PC-3 (cell line): ENCODE measurements around the gene GAMT. TPM values are rescaled to one million over a fixed set of nuclear protein-coding genes. Genes with fewer than 3 reads are reported as not detected.

Experiments
- ATAC-seq: fragments of 200-7000 bp; cut with Tn5 transposase; 2 replicates; pipeline ENCODE4 v1.9.1; 2020; ENCODE audit warnings: mild to moderate bottlenecking, moderate library complexity
- BruUV-seq: library from RNA; stranded (reverse); fragments of 400-500 nt; replicated peaks from 2 replicates; lab custom pipeline; 2021; lab: Mats Ljungman, UMichigan
- CTCF ChIA-PET: fragments of 300-600 bp; sonication (Branson Sonifier 250); formaldehyde crosslinking; loops from one replicate; lab custom pipeline; 2022; ENCODE audit warnings: antibody characterized with exemption; lab: Charles Lee
- POLR2A ChIA-PET: fragments of 300-600 bp; sonication (Branson Sonifier 250); formaldehyde crosslinking; loops from one replicate; lab custom pipeline; 2022; ENCODE audit warnings: antibody characterized with exemption; ENCODE audit not compliant: unreplicated experiment; lab: Charles Lee
- DNase-seq: peaks from one replicate; pipeline ENCODE4 v3.0.0-alpha.2; 2015
- H2AFZ ChIP-seq: fragments of 300-600 bp; sonication (generic); 2 replicates; pipeline ENCODE4 v1.6.0; 2016; ENCODE audit warnings: antibody characterized with exemption, low read length
- H3F3A ChIP-seq: fragments of 300-600 bp; sonication (generic); one replicate; pipeline ENCODE4 v1.6.0; 2017; ENCODE audit warnings: antibody characterized with exemption, low read length, control low read depth, mild to moderate bottlenecking; ENCODE audit not compliant: unreplicated experiment
- H3K27ac ChIP-seq: fragments of 300-600 bp; sonication (generic); 2 replicates; pipeline ENCODE4 v1.5.1; 2016; ENCODE audit warnings: mild to moderate bottlenecking, low read length
- H3K27me3 ChIP-seq: fragments of 300-600 bp; sonication (generic); 2 replicates; pipeline ENCODE4 v1.6.1; 2016; ENCODE audit warnings: low read length, mixed read lengths
- H3K36me3 ChIP-seq: fragments of 300-600 bp; sonication (generic); 2 replicates; pipeline ENCODE4 v1.6.1; 2016; ENCODE audit warnings: low read depth, mixed run types, low read length, mixed read lengths
- H3K4me1 ChIP-seq: fragments of 300-600 bp; sonication (generic); 2 replicates; pipeline ENCODE4 v1.5.1; 2016; ENCODE audit warnings: low read length; ENCODE audit not compliant: insufficient read depth
- H3K4me2 ChIP-seq: fragments of 300-600 bp; sonication (generic); 2 replicates; pipeline ENCODE4 v1.6.0; 2016; ENCODE audit warnings: low read length
- H3K4me3 ChIP-seq: fragments of 300-600 bp; sonication (generic); 2 replicates; pipeline ENCODE4 v1.5.1; 2016; ENCODE audit warnings: mild to moderate bottlenecking, low read length, mixed read lengths
- H3K79me2 ChIP-seq: fragments of 300-600 bp; sonication (generic); 2 replicates; pipeline ENCODE4 v1.6.1; 2017; ENCODE audit warnings: low read length, mixed read lengths
- H3K9ac ChIP-seq: fragments of 300-600 bp; sonication (generic); 2 replicates; pipeline ENCODE4 v1.6.0; 2016; ENCODE audit warnings: mild to moderate bottlenecking, low read length
- H3K9me2 ChIP-seq: fragments of 300-600 bp; sonication (generic); replicated peaks from 2 replicates; pipeline ENCODE4 v1.6.1; 2016; ENCODE audit warnings: mixed run types, low read length, mixed read lengths
- H3K9me3 ChIP-seq: fragments of 300-600 bp; sonication (generic); 2 replicates; pipeline ENCODE4 v1.6.1; 2016; ENCODE audit warnings: low read length, mixed read lengths
- H4K20me1 ChIP-seq: fragments of 300-600 bp; sonication (generic); 2 replicates; pipeline ENCODE4 v1.6.1; 2016; ENCODE audit warnings: low read length, mixed read lengths
- CTCF ChIP-seq: fragments of 300-600 bp; sonication (generic); conservative IDR thresholded peaks from 2 replicates; pipeline ENCODE4 v1.5.1; 2017; ENCODE audit warnings: antibody characterized with exemption, low read depth, mild to moderate bottlenecking, low read length
- EZH2 ChIP-seq: fragments of 300-600 bp; sonication (generic); IDR thresholded peaks from one replicate; pipeline ENCODE4 v1.6.1; 2017; ENCODE audit warnings: antibody characterized with exemption, mild to moderate bottlenecking, low read length; ENCODE audit not compliant: unreplicated experiment
- EZH2phosphoT487 ChIP-seq: fragments of 300-600 bp; sonication (generic); IDR thresholded peaks from 2 replicates; pipeline ENCODE4 v1.6.1; 2018; ENCODE audit warnings: mild to moderate bottlenecking, antibody characterized with exemption, low read length, borderline replicate concordance
- intact Hi-C: fragments of 100-400 bp; cut with micrococcal nuclease; formaldehyde crosslinking; loops from 2 replicates; pipeline ENCODE4 v1.9.0; 2023
- total RNA-seq: library from RNA; depleted of rRNA; stranded (reverse); fragments of >200 nt; gene quantifications from 2 replicates; pipeline ENCODE4 v1.2.3, GENCODE V29; 2014

Gene GAMT
- total RNA-seq, 1 experiment from 2014 or later = 75.6 TPM

- ChIA-PET CTCF (no interaction called here), POLR2A (no interaction called here)
- peaks cover 3% of the 10 kb centered on the region; the same call in 1 of the 2 replicates for H3K36me3 ChIP-seq
- no peaks in the 10 kb centered on the region for H3K27me3 ChIP-seq
- TF ChIP-seq EZH2phosphoT487 = no peak
- no peak for TF ChIP-seq CTCF
- no peak for TF ChIP-seq EZH2
- no peak overlapping the region for H3K4me3 ChIP-seq
- BruUV-seq = no TSS peak
- no peak overlapping the region for H2AFZ ChIP-seq
- no peak overlapping the region for H3K9ac ChIP-seq
- ATAC-seq = no peak
- no peaks in the 10 kb centered on the region for H3K9me2 ChIP-seq
- H3K9me3 ChIP-seq = no peaks in the 10 kb centered on the region
- no peak for DNase-seq
- intact Hi-C loops = no loop called here
- no peak overlapping the region for H3K27ac ChIP-seq
- no peaks in the 10 kb centered on the region for H4K20me1 ChIP-seq
- no peaks in the 10 kb centered on the region for H3K4me1 ChIP-seq
- no peak overlapping the region for H3K4me2 ChIP-seq
- H3K79me2 ChIP-seq = no peaks in the 10 kb centered on the region
- H3F3A ChIP-seq = no peaks in the 10 kb centered on the region
Observed at GRCh38 chr19:1393841-1394240, 7.5 kb downstream of the GAMT start.

GRCh38 chr19:1392939-1393530 is 8.3 kb downstream of the GAMT start:
- Histone ChIP-seq H3K9me3 (no peaks in the 10 kb centered on the region), H3K36me3 (peaks cover 5% of the 10 kb centered on the region; the same call in 1 of the 2 replicates), H3K27ac (no peak overlapping the region), H3K9ac (no peak overlapping the region), H2AFZ (no peak overlapping the region), H3K27me3 (no peaks in the 10 kb centered on the region), H3K4me1 (no peaks in the 10 kb centered on the region), H4K20me1 (no peaks in the 10 kb centered on the region), H3K4me2 (no peak overlapping the region), H3K9me2 (no peaks in the 10 kb centered on the region), H3K79me2 (no peaks in the 10 kb centered on the region), H3F3A (no peaks in the 10 kb centered on the region), H3K4me3 (no peak overlapping the region)
- POLR2A ChIA-PET = no interaction called here
- DNase-seq (no peak), ATAC-seq (no peak)
- no TSS peak for BruUV-seq
- intact Hi-C loops = no loop called here
- TF ChIP-seq CTCF (no peak), EZH2phosphoT487 (no peak), EZH2 (no peak)
- CTCF ChIA-PET = no interaction called here

GRCh38 chr19:1392407-1392806 is 8.9 kb downstream of the GAMT start:
- no peak for DNase-seq
- Histone ChIP-seq H3K4me2 (no peak overlapping the region), H3K9me3 (no peaks in the 10 kb centered on the region), H3F3A (no peaks in the 10 kb centered on the region), H2AFZ (no peak overlapping the region), H3K79me2 (no peaks in the 10 kb centered on the region), H3K27me3 (no peaks in the 10 kb centered on the region), H3K9ac (no peak overlapping the region), H3K4me3 (no peak overlapping the region), H3K9me2 (no peaks in the 10 kb centered on the region), H3K27ac (no peak overlapping the region), H3K4me1 (no peaks in the 10 kb centered on the region), H3K36me3 (peaks cover 5% of the 10 kb centered on the region; the same call in 1 of the 2 replicates), H4K20me1 (no peaks in the 10 kb centered on the region)
- no peak for ATAC-seq
- CTCF ChIA-PET = no interaction called here
- POLR2A ChIA-PET = no interaction called here
- intact Hi-C loops = no loop called here
- BruUV-seq = no TSS peak
- TF ChIP-seq CTCF (no peak), EZH2phosphoT487 (no peak), EZH2 (no peak)
